ENCODE results near the gene PLCG1. TPM values are rescaled to one million over a fixed set of nuclear protein-coding genes. Genes with fewer than 3 reads are reported as not detected.

The PLCG1 gene
- total RNA-seq, 1 experiment from 2014 or later = 132 TPM

DNA sequence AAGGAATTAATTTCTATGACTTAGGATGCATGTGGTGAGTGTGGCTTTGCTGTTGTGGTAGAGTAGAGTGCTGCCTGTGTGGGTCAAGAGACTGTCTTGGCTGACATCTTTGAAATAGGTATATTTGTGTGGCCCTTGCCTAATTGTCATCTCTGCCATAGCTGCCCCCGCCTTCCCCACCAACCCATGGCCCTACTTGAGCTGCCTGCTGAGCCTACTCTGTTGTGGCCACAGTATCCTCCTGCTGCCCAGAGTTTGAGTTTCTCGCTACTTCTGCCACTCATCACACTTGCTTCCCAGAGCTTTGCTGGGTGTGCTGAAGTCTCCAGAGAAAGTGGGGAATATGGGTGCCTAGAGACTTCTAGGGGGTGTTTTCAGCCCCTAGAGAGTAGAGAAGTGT lies 8.0 kb downstream of the PLCG1 start:
- H3K36me3 ChIP-seq (replicated peaks; ENCODE audit: control insufficient read depth, insufficient read depth, low read length) = peaks cover 2% of the 10 kb centered on the region; the same call in 1 of the 2 replicates
- no peak overlapping the region for H3K4me3 ChIP-seq (ENCODE audit: insufficient read depth, low read depth, low read length)
- no peaks in the 10 kb centered on the region for H3K27me3 ChIP-seq (ENCODE audit: control insufficient read depth, insufficient read depth, low read length)
- no peak for DNase-seq

DNA sequence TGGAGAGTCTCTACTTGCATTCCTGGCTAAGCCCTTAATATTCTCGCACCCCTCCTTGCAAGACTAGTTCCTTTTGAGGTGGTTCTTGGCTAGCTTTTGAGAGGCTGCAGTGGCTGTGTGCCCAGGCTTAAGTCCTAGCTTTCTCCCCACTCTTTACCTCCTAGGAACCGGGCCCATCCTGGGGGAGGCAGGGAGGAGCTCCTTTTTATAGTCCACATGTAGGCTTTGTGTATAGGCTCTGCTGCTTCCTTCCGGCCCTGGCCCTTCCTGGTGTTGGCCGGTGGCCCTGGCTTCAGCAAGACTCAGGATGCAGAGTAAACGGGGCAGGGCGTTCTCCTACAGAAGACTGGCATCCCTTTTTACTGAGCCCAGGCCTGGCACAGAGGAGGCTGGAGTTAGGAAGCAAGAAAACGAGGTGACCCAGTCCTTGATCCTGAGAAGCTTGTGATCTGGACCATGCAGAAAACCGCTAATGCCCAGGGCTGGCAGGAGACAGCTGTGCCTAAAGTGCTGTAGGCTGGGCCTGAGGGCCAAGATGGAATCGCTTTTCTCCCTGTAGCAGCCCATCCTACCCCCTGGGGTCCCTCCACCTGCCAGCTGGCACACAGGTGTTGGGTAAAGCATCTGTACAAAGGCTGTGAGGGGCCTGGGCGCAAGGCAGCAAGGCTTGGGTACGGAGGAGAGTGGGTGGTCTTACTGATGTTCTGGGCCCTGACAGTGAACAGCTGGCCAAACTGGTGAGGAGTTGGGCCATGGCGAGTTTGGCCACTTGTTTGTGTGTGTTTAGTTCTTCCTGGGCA lies 8.7 kb downstream of the PLCG1 start:
- DNase-seq = no peak
- Histone ChIP-seq H3K27me3 (ENCODE audit: control insufficient read depth, insufficient read depth, low read length) (no peaks in the 10 kb centered on the region), H3K4me3 (ENCODE audit: insufficient read depth, low read depth, low read length) (no peak overlapping the region), H3K36me3 (replicated peaks; ENCODE audit: control insufficient read depth, insufficient read depth, low read length) (no peaks in the 10 kb centered on the region)

GRCh38 chr20:41147767-41148191 lies 10.4 kb downstream of the PLCG1 start:
- H3K36me3 ChIP-seq (replicated peaks; ENCODE audit: control insufficient read depth, insufficient read depth, low read length) = no peaks in the 10 kb centered on the region
- H3K4me3 ChIP-seq (ENCODE audit: insufficient read depth, low read depth, low read length) = no peak overlapping the region
- no peak for DNase-seq
- H3K27me3 ChIP-seq (ENCODE audit: control insufficient read depth, insufficient read depth, low read length) = no peaks in the 10 kb centered on the region

DNA sequence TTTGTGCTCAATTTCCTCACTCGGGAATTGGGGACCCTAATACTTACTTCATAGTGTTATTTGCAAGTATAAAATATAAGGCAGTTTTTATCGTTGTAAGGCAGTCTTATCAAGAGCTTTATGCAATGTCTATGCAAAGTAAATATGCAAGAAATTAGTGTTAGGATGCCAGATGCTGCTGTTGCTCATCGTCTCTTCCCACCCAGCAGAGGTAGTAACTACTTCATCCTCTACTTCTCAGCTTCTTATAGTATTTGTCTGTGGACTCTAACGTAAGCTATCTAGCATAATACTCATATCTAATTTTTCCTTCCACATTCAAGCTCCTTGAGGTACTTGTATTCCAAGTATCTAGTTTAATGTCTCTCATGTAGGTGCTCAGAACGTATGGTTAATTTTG lies 11.6 kb downstream of the PLCG1 start:
- no peaks in the 10 kb centered on the region for H3K27me3 ChIP-seq (ENCODE audit: control insufficient read depth, insufficient read depth, low read length)
- DNase-seq = no peak
- H3K36me3 ChIP-seq (replicated peaks; ENCODE audit: control insufficient read depth, insufficient read depth, low read length) = no peaks in the 10 kb centered on the region

GRCh38 chr20:41150664-41151063 lies 13.3 kb downstream of the PLCG1 start:
- Histone ChIP-seq H3K36me3 (replicated peaks; ENCODE audit: control insufficient read depth, insufficient read depth, low read length) (no peaks in the 10 kb centered on the region), H3K4me3 (ENCODE audit: insufficient read depth, low read depth, low read length) (no peak overlapping the region), H3K27me3 (ENCODE audit: control insufficient read depth, insufficient read depth, low read length) (no peaks in the 10 kb centered on the region)
- no peak for DNase-seq

More for the DNA sequence above, 11.6 kb downstream of the PLCG1 start:
- no peak overlapping the region for H3K4me3 ChIP-seq (ENCODE audit: insufficient read depth, low read depth, low read length)

DNA sequence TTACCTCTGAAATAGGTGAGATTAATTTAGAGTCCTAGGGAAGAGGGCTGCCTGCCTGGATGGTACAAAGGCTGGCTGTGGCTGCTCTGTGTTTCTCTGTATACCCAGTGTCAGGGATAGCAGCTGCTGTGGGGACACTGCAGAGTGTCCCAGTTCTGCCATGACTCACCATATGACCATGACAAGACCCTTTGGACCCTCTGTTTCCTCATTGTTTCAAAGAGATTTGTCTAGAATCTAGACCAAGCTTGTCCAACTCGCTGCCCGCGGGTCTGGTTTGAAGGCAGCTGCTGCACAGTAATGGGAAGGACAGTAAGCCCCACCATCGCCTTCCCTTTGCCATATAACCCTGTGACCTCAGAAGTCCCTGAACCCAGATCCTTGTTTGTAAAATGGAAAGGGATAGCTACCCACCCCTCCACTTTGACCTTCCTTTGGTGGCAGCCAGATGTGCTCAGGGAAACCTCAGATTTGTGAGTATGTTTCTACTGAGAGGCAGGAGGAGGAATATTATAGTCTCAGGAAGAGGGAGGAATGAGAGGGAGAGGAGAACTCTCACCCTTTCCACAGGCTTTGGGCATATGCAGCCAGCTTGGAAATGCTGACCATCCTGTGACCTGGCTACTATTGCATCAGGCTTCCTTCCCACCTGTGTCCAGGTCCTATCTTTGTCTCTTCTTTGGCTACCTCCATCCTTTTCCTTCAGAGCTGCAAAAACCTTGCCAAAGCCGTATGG lies 14.0 kb downstream of the PLCG1 start:
- H3K27me3 ChIP-seq (ENCODE audit: control insufficient read depth, insufficient read depth, low read length) = no peaks in the 10 kb centered on the region
- no peak overlapping the region for H3K4me3 ChIP-seq (ENCODE audit: insufficient read depth, low read depth, low read length)
- no peak for DNase-seq
- H3K36me3 ChIP-seq (replicated peaks; ENCODE audit: control insufficient read depth, insufficient read depth, low read length) = no peaks in the 10 kb centered on the region

DNA sequence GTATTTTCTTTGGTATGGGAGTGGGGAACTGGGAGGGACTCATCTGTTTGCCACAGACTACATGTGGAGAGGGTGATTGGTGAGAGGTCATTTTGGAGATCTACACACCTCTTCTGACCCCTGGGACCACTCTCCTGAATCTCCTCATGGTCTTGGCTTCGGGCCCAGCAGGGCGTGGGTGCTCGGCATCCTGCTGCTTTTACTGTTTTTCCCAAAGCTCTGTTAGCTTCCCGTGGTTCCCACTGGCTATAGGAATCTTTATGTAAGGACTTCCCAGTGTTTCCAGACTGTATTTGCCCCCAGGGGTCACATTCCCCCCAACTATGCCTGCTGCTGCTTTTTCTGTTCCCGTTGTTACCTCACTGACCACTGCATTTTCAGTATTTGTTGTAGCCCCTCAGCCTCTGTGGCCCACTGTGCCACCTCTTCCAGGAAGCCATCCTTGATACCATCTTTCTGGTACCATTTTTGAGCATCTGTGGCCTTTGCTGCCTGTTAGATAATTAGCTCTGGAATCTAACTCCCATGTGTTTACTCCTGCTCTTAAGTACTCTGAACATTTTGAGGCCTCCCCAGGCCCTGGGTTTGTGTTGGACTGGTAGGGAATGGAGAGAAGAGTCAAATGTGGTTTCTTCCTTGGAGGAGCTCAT lies 14.9 kb downstream of the PLCG1 start:
- no peak for DNase-seq
- Histone ChIP-seq H3K36me3 (replicated peaks; ENCODE audit: control insufficient read depth, insufficient read depth, low read length) (no peaks in the 10 kb centered on the region), H3K27me3 (ENCODE audit: control insufficient read depth, insufficient read depth, low read length) (no peaks in the 10 kb centered on the region), H3K4me3 (ENCODE audit: insufficient read depth, low read depth, low read length) (no peak overlapping the region)

- Histone ChIP-seq H3K36me3 (replicated peaks; ENCODE audit: control insufficient read depth, insufficient read depth, low read length) (peaks cover 6% of the 10 kb centered on the region), H3K27me3 (ENCODE audit: control insufficient read depth, insufficient read depth, low read length) (no peaks in the 10 kb centered on the region), H3K4me3 (ENCODE audit: insufficient read depth, low read depth, low read length) (no peak overlapping the region)
- DNase-seq = no peak
These were observed 17.3 kb downstream of the PLCG1 start for GRCh38 chr20:41154436-41155176.

DNA sequence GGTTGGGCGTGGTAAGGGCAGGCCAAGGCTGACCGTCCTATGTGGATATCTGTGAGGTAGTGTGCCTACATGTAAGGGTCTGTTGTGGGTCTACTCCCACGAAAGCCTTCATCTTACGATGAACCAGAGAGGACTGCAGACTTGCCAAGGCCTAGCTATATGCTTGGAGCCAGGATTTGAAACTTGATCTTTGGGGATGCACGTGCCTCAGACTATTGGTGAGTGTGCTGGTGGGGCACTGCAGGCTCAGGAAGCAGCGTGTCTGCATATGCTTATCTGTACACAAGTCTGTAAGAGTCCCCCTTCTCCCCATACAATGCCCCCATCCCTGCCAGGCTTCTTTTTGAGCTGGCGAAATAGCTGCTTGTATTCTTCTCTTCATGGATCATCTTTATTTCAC lies 17.9 kb downstream of the PLCG1 start:
- H3K27me3 ChIP-seq (ENCODE audit: control insufficient read depth, insufficient read depth, low read length) = no peaks in the 10 kb centered on the region
- H3K4me3 ChIP-seq (ENCODE audit: insufficient read depth, low read depth, low read length) = no peak overlapping the region
- peaks cover 11% of the 10 kb centered on the region for H3K36me3 ChIP-seq (replicated peaks; ENCODE audit: control insufficient read depth, insufficient read depth, low read length)
- no peak for DNase-seq

DNA sequence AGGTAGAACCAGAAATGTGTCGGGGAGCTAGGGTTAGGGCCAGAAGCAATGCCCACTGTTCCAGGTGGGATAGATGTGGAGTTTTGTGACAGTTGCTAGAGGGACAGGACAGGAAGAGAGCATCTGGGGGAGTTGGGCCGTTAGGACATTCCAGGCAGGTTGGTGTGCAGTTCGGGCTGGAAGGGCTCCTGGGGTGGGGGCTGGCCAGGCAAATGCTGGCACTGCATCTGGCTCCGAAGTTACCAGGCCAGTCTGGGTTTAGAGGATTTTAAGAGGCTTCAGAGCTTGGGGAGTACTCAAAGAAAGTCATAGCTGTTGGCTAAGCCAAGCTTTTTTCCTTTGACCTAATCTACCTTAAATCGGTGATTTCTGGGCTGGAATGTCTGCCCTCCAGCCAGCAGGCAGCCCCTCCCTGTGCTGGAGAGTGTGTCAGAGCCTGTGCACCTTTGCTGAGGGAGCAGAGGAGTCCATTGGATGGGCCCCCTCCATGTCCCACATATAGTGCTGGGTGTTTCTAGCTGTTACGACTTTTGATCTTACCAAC lies 20.8 kb downstream of the PLCG1 start:
- H3K4me3 ChIP-seq (ENCODE audit: insufficient read depth, low read depth, low read length) = no peak overlapping the region
- DNase-seq = no peak
- H3K36me3 ChIP-seq (replicated peaks; ENCODE audit: control insufficient read depth, insufficient read depth, low read length) = peaks cover 27% of the 10 kb centered on the region

DNA sequence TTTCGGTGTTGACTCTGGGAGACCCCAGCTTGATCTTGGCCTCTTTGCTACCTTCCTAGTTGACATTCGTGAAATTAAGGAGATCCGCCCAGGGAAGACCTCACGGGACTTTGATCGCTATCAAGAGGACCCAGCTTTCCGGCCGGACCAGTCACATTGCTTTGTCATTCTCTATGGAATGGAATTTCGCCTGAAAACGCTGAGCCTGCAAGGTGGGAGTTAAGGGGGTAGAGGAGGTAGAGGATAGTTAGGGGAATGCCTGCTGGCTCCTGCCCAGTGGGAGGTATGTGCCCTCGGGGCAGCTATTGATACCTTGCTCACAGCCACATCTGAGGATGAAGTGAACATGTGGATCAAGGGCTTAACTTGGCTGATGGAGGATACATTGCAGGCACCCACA lies 22.2 kb downstream of the PLCG1 start:
- no peak for DNase-seq
- H3K27me3 ChIP-seq (ENCODE audit: control insufficient read depth, insufficient read depth, low read length) = no peaks in the 10 kb centered on the region
- H3K4me3 ChIP-seq (ENCODE audit: insufficient read depth, low read depth, low read length) = no peak overlapping the region
- peaks cover 41% of the 10 kb centered on the region for H3K36me3 ChIP-seq (replicated peaks; ENCODE audit: control insufficient read depth, insufficient read depth, low read length)

More for the DNA sequence above, 20.8 kb downstream of the PLCG1 start:
- no peaks in the 10 kb centered on the region for H3K27me3 ChIP-seq (ENCODE audit: control insufficient read depth, insufficient read depth, low read length)

GRCh38 chr20:41160686-41161085 lies 23.3 kb downstream of the PLCG1 start:
- Histone ChIP-seq H3K36me3 (replicated peaks; ENCODE audit: control insufficient read depth, insufficient read depth, low read length) (peaks cover 52% of the 10 kb centered on the region), H3K27me3 (ENCODE audit: control insufficient read depth, insufficient read depth, low read length) (no peaks in the 10 kb centered on the region), H3K4me3 (ENCODE audit: insufficient read depth, low read depth, low read length) (no peak overlapping the region)
- no peak for DNase-seq

DNA sequence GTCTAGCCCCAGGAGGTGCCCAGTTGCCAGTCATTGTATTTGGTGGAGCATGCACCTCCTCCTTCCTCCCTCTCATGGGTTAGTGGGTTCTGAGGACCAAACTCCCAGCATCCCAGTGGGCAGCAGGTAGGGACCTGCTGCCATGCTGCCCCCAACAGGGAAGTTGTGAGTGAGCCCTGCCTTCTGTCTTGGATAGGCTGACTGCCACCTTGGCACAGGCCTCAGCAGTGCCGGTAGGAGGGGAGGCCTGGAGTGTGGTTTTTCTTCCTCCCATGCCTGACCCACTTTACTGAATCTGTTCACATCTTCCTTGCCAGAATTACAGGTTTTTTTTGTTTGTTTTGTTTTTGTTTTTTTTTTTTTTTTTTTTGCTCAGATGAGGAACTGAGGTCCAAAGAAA lies 24.5 kb downstream of the PLCG1 start:
- H3K27me3 ChIP-seq (ENCODE audit: control insufficient read depth, insufficient read depth, low read length) = no peaks in the 10 kb centered on the region
- H3K4me3 ChIP-seq (ENCODE audit: insufficient read depth, low read depth, low read length) = no peak overlapping the region
- H3K36me3 ChIP-seq (replicated peaks; ENCODE audit: control insufficient read depth, insufficient read depth, low read length) = peaks cover 64% of the 10 kb centered on the region
- DNase-seq = no peak

GRCh38 chr20:41162396-41162795 lies 25.1 kb downstream of the PLCG1 start:
- DNase-seq = no peak
- H3K4me3 ChIP-seq (ENCODE audit: insufficient read depth, low read depth, low read length) = no peak overlapping the region
- H3K27me3 ChIP-seq (ENCODE audit: control insufficient read depth, insufficient read depth, low read length) = no peaks in the 10 kb centered on the region
- peaks cover 69% of the 10 kb centered on the region for H3K36me3 ChIP-seq (replicated peaks; ENCODE audit: control insufficient read depth, insufficient read depth, low read length)
